Lung (tissue), 12 donors: ENCODE measurements around the gene SHISAL2A. TPM values are rescaled to one million over a fixed set of nuclear protein-coding genes. Genes with fewer than 3 reads are reported as not detected.

Experiments used
- ATAC-seq: fragments of 200-7000 bp; cut with Tn5 transposase; one replicate; pipeline ENCODE4 v1.9.1; 2020; ENCODE audit warnings: moderate number of reproducible peaks; ENCODE audit not compliant: insufficient read depth, low FRiP score
- DNase-seq, 3 donors: peaks; one replicate each; pipeline ENCODE4 v3.0.0-alpha.2; 2013 to 2017
- H3K27ac ChIP-seq, 2 donors: one replicate each; pipeline ENCODE4 v1.5.1; 2013; ENCODE audit warnings: mild to moderate bottlenecking in 2 of 2, moderate library complexity in 2 of 2, control low read depth in 1 of 2, inconsistent platforms in 1 of 2, low read depth in 1 of 2, low read length in 1 of 2
- H3K27me3 ChIP-seq, 3 donors: one replicate each; pipeline ENCODE4 v1.5.1; 2013; ENCODE audit warnings: low read length in 2 of 3; ENCODE audit not compliant: control insufficient read depth in 3 of 3, insufficient read depth in 3 of 3
- H3K36me3 ChIP-seq, 4 donors: one replicate each; pipeline ENCODE4 v1.5.1; 2013; ENCODE audit warnings: low read length in 4 of 4, mild to moderate bottlenecking in 1 of 4, moderate library complexity in 1 of 4; ENCODE audit not compliant: control insufficient read depth in 4 of 4, insufficient read depth in 4 of 4
- H3K4me1 ChIP-seq, 5 donors: one replicate each; pipeline ENCODE4 v1.5.1; 2013; ENCODE audit warnings: low read length in 5 of 5, mild to moderate bottlenecking in 2 of 5, moderate library complexity in 1 of 5; ENCODE audit not compliant: control insufficient read depth in 5 of 5, insufficient read depth in 5 of 5
- H3K4me3 ChIP-seq: one replicate; pipeline ENCODE4 v1.5.1; 2013; ENCODE audit warnings: mild to moderate bottlenecking, control low read depth, moderate library complexity
- H3K9ac ChIP-seq, 2 donors: one replicate each; pipeline ENCODE4 v1.5.1; 2013; ENCODE audit warnings: low read length in 2 of 2, control low read depth in 1 of 2; ENCODE audit not compliant: insufficient read depth in 1 of 2
- H3K9me3 ChIP-seq, 4 donors: one replicate each; pipeline ENCODE4 v1.5.1; 2013; ENCODE audit warnings: low read length in 3 of 4, mild to moderate bottlenecking in 1 of 4, moderate library complexity in 1 of 4; ENCODE audit not compliant: control insufficient read depth in 4 of 4, insufficient read depth in 3 of 4
- CTCF ChIP-seq: IDR thresholded peaks from 2 replicates; pipeline ENCODE4 v1.5.1; 2012; ENCODE audit warnings: mild to moderate bottlenecking; ENCODE audit errors: control extremely low read depth, extremely low read depth
- WGBS, 2 donors: extraction: QIAGEN DNeasy Blood & Tissue Kit; methylation state at CpG; one replicate each; pipeline ENCODE4 v1.1.7; 2013; 5-methylcytosine and 5-hydroxymethylcytosine counted together
- polyA plus RNA-seq, 2 donors: library from polyadenylated mRNA; stranded (reverse); fragments of 200-250 nt; gene quantifications; one replicate each; pipeline ENCODE4 v1.2.1, GENCODE V29; 2013
- total RNA-seq, 2 donors: library from RNA; depleted of rRNA in 1 of 2; stranded (reverse); fragments of >200 nt in 1 of 2; gene quantifications; one replicate each; pipeline ENCODE4 v1.2.1, GENCODE V29; 2014 to 2021
- donor health status: control.
- donor health status: control.
- donor health status: Bipolar disorder and iron deficiency.
- donor health status: healthy.
- donor health status: DM: yes; HTN: yes; CAD: no.

The SHISAL2A gene
- total and polyA plus RNA-seq, 4 donors, result 0.79 to 2.6 (median 2.0) TPM

GRCh38 chr1:52628614-52629324 lies 4.2 kb upstream of the SHISAL2A start:
- WGBS, 2 donors, result 70 to 72% methylated on average over 8 of the region's 8 CpGs
- Histone ChIP-seq H3K9me3 (peaks cover 0 to 8% (median 0%) of the 10 kb centered on the region in 4 donors), H3K27me3 (peaks cover 0 to 7% (median 0%) of the 10 kb centered on the region in 3 donors), H3K36me3 (no peaks in the 10 kb centered on the region), H3K4me3 (no peak overlapping the region), H3K4me1 (peaks cover 0 to 31% (median 5%) of the 10 kb centered on the region in 5 donors), H3K27ac (no peak overlapping the region), H3K9ac (no peak overlapping the region)
- DNase-seq, result peak in 2 of 3 donors; percentile 75 to 79
- ATAC-seq, result no peak
- TF ChIP-seq CTCF, result no peak

- 54 to 70% methylated on average over 7 of the region's 7 CpGs for WGBS, 2 donors
- Histone ChIP-seq H3K9me3 (peaks cover 0 to 8% (median 0%) of the 10 kb centered on the region in 4 donors), H3K27ac (no peak overlapping the region), H3K27me3 (peaks cover 0 to 11% (median 0%) of the 10 kb centered on the region in 3 donors), H3K4me1 (peaks cover 0 to 31% (median 5%) of the 10 kb centered on the region in 5 donors), H3K4me3 (no peak overlapping the region), H3K36me3 (no peaks in the 10 kb centered on the region), H3K9ac (no peak overlapping the region)
- DNase-seq (peak; percentile 82 to 84 (median 83)), ATAC-seq (no peak)
- TF ChIP-seq CTCF, result no peak
Observed at GRCh38 chr1:52629325-52629643, 3.7 kb upstream of the SHISAL2A start.

- Histone ChIP-seq H3K4me1 (peaks cover 0 to 31% (median 5%) of the 10 kb centered on the region in 5 donors), H3K27ac (no peak overlapping the region), H3K27me3 (peaks cover 0 to 11% (median 0%) of the 10 kb centered on the region in 3 donors), H3K4me3 (no peak overlapping the region), H3K36me3 (no peaks in the 10 kb centered on the region), H3K9me3 (peaks cover 0 to 8% (median 0%) of the 10 kb centered on the region in 4 donors), H3K9ac (no peak overlapping the region)
- no peak for TF ChIP-seq CTCF
- WGBS, 2 donors, result 91% methylated on average over 2 of the region's 2 CpGs
- ATAC-seq (no peak), DNase-seq (no peak)
Observed at GRCh38 chr1:52629667-52630066, 3.3 kb upstream of the SHISAL2A start.
